K562 (cell line): ENCODE results near the gene APOO. TPM values are rescaled to one million over a fixed set of nuclear protein-coding genes. Genes with fewer than 3 reads are reported as not detected.
A peak's percentile ranks its signal among the peaks of the same experiment; 100 is the strongest.

ENCODE experiments used
- DMBX1 ChIP-seq: fragments of 250-450 bp; sonication (Bioruptor Pico); IDR thresholded peaks from 2 replicates; pipeline ENCODE4 v1.8.0; 2022; ENCODE audit warnings: inconsistent platforms, mild to moderate bottlenecking, moderate library complexity, borderline replicate concordance
- E2F6 ChIP-seq, 2 experiments: IDR thresholded peaks; 2 replicates each; pipeline ENCODE4 v1.6.1; 2011; ENCODE audit warnings: borderline replicate concordance in 1 of 2, control low read depth in 1 of 2, low read depth in 1 of 2, low read length in 1 of 2, mild to moderate bottlenecking in 1 of 2, mixed read lengths in 1 of 2, moderate library complexity in 1 of 2; ENCODE audit not compliant: insufficient read depth in 1 of 2, insufficient read length in 1 of 2, poor library complexity in 1 of 2, severe bottlenecking in 1 of 2; ENCODE audit errors: extremely low read depth in 1 of 2
- ELF4 ChIP-seq: fragments of 450-650 bp; formaldehyde crosslinking; IDR thresholded peaks from 2 replicates; pipeline ENCODE4 v1.4.0; 2022; ENCODE audit warnings: missing genetic modification characterization
- FOS ChIP-seq: IDR thresholded peaks from 3 replicates; pipeline ENCODE4 v1.6.1; 2011; ENCODE audit not compliant: insufficient read length; ENCODE audit errors: extremely low read depth
- LEF1 ChIP-seq: fragments of 450-650 bp; IDR thresholded peaks from 2 replicates; pipeline ENCODE4 v1.6.1; 2016; ENCODE audit warnings: mild to moderate bottlenecking
- MGA ChIP-seq: fragments of 450-650 bp; IDR thresholded peaks from 2 replicates; pipeline ENCODE4 v1.6.1; 2016; ENCODE audit warnings: mild to moderate bottlenecking, moderate library complexity
- RHOXF2B ChIP-seq: fragments of 250-450 bp; sonication (Bioruptor Pico); conservative IDR thresholded peaks from 2 replicates; pipeline ENCODE4 v1.5.1; 2021
- SMARCE1 ChIP-seq: fragments of 450-650 bp; IDR thresholded peaks from 2 replicates; pipeline ENCODE4 v1.7.1; 2016; ENCODE audit warnings: mild to moderate bottlenecking
- ZNF280B ChIP-seq: fragments of 250-450 bp; sonication (Bioruptor Pico); IDR thresholded peaks from 2 replicates; pipeline ENCODE4 v1.5.1; 2021; ENCODE audit warnings: mild to moderate bottlenecking
- ZNF589 ChIP-seq: fragments of 200-800 bp; sonication (Bioruptor generic); IDR thresholded peaks from 2 replicates; pipeline ENCODE4 v1.6.1; 2016; ENCODE audit warnings: low read depth, missing genetic modification characterization, missing compliant biosample characterization
- polyA plus RNA-seq, 8 experiments: library from polyadenylated mRNA; depleted of rRNA in 4 of 8; stranded (reverse) in 5 of 8; unstranded in 3 of 8; fragments of >200 nt; fragmentation: Nextera tagmentation in 2 of 8; fragmentation: Illumina TruSeq in 1 of 8; extraction: Ambion mirVana in 2 of 8; extraction: Trizol in 1 of 8; gene quantifications; 2 replicates each; pipeline versions ENCODE4 v1.2.1 to v1.2.3, GENCODE V29; 2011 to 2014; ENCODE audit warnings: inconsistent platforms in 1 of 8, missing spikeins in 1 of 8
- total RNA-seq, 7 experiments: library from RNA; depleted of rRNA in 6 of 7; stranded (reverse); fragments of >200 nt in 6 of 7; fragmentation: Illumina TruSeq in 2 of 7; extraction: Trizol in 2 of 7; gene quantifications; 2 replicates each; pipeline versions ENCODE4 v1.2.1 to v1.2.3, GENCODE V29; 2011 to 2021; ENCODE audit warnings: low replicate concordance in 1 of 7
- TF ChIP-seq, protein P1 (sequence below), 2 experiments: fragments of 450-650 bp; conservative IDR thresholded peaks; 2 replicates each; pipeline ENCODE4 v1.6.1; 2017; ENCODE audit warnings: mild to moderate bottlenecking in 2 of 2, moderate library complexity in 2 of 2

The APOO gene
- total and polyA plus RNA-seq, 9 of the 15 experiments (the other 6 are each of a cell fraction or from before 2014, with no cell fraction given), result 37.3 to 76.4 (median 60.8) TPM

DNA sequence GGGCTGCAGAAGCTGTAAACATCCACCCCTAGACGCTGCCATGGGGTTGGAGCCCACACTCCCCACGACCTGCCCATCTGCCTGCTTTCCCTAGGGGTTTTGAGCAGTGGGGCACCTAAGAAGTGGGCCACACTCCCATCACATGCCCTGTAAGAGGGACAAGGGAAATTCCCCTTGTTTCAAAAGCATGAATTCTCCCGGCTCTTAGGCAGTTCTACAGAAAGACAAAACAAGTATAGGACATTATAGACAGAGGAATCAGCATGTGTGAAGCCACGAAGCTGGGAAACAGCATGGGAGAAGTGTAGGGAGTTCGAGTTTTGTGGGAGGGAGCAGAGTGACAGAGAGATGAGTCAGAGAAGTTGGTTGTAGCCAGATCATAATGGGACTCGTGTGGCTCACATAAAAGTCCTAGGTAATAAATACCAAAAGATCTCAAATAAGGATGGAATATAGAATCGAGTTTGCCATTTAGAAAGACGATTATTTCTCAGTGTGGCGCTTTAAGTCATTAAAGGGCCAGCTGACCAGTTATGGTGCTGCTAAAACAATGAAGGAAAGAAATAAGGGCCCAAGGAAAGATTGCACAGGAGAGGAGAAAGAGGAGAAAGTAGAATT is 23.9 kb downstream of the APOO start (continued):
- TF ChIP-seq MGA (peak; percentile 79), ZNF280B (CRISPR knock-in tag) (no peak), RHOXF2B (CRISPR knock-in tag) (no peak), SMARCE1 (peak; percentile 66), ZNF589 (CRISPR knock-in tag) (peak; percentile 75; the same call in 1 of the 2 replicates), ELF4 (CRISPR knock-in tag) (no peak), E2F6 (IDR thresholded peaks at IDR 0.05; ENCODE audit: borderline replicate concordance in 1 of 2, extremely low read depth in 1 of 2, insufficient read depth in 1 of 2, insufficient read length in 1 of 2, low read depth in 1 of 2, low read length in 1 of 2, poor library complexity in 1 of 2, severe bottlenecking in 1 of 2) (peak in 1 of 2 experiments; percentile 46), LEF1 (0 out of 2 replicates have a peak, but pooled peaks have one; percentile 14), DMBX1 (CRISPR knock-in tag) (peak; percentile 54; the same call in 1 of the 2 replicates), FOS (peak; percentile 14)
- TF ChIP-seq, protein P1, sequence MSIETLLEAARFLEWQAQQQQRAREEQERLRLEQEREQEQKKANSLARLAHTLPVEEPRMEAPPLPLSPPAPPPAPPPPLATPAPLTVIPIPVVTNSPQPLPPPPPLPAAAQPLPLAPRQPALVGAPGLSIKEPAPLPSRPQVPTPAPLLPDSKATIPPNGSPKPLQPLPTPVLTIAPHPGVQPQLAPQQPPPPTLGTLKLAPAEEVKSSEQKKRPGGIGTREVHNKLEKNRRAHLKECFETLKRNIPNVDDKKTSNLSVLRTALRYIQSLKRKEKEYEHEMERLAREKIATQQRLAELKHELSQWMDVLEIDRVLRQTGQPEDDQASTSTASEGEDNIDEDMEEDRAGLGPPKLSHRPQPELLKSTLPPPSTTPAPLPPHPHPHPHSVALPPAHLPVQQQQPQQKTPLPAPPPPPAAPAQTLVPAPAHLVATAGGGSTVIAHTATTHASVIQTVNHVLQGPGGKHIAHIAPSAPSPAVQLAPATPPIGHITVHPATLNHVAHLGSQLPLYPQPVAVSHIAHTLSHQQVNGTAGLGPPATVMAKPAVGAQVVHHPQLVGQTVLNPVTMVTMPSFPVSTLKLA (conservative IDR thresholded peaks at IDR 0.05), result no peak
